Measurements from ENCODE around the gene CDK5RAP2. TPM values are rescaled to one million over a fixed set of nuclear protein-coding genes. Genes with fewer than 3 reads are reported as not detected.

The CDK5RAP2 gene
- total and polyA plus RNA-seq, 8 donors, result 14.8 to 37.1 (median 21.7) TPM

DNA sequence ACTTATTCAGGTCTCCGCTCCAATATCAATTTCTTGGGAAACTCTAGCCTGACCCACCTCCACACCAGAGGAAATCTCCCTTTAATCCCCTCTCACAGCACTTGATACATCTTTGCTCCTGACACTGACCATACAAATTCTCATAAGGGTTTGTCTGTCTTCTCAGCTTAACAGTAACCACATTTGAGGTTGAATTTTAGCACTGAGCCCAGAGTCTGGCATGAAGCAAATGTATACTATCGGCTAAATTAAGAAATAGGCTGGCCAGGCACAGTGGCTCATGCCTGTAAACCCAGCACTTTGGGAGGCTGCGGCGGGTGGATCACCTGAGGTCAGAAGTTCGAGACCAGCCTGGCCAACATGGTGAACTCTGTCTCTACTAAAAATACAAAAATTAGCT is 9.7 kb downstream of the CDK5RAP2 start:
- H3K9me3 ChIP-seq, result no peaks in the 10 kb centered on the region
- H3K4me3 ChIP-seq, result no peak overlapping the region
- H3K27me3 ChIP-seq, result no peaks in the 10 kb centered on the region
- TF ChIP-seq, protein P1, sequence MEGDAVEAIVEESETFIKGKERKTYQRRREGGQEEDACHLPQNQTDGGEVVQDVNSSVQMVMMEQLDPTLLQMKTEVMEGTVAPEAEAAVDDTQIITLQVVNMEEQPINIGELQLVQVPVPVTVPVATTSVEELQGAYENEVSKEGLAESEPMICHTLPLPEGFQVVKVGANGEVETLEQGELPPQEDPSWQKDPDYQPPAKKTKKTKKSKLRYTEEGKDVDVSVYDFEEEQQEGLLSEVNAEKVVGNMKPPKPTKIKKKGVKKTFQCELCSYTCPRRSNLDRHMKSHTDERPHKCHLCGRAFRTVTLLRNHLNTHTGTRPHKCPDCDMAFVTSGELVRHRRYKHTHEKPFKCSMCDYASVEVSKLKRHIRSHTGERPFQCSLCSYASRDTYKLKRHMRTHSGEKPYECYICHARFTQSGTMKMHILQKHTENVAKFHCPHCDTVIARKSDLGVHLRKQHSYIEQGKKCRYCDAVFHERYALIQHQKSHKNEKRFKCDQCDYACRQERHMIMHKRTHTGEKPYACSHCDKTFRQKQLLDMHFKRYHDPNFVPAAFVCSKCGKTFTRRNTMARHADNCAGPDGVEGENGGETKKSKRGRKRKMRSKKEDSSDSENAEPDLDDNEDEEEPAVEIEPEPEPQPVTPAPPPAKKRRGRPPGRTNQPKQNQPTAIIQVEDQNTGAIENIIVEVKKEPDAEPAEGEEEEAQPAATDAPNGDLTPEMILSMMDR (IDR thresholded peaks at IDR 0.05), result no peak
- peaks cover 0 to 38% (median 7%) of the 10 kb centered on the region in 3 donors for H3K36me3 ChIP-seq
- WGBS, 2 donors, result 96 to 98% methylated on average over 5 of the region's 5 CpGs
- intact Hi-C loops (cut with DNase I), result no loop called here
- DNase-seq (no peak), ATAC-seq (no peak), FAIRE-seq (no peak)
- H3K4me1 ChIP-seq, result peaks cover 8 to 11% (median 10%) of the 10 kb centered on the region in 3 donors
- H3K27ac ChIP-seq, result no peak overlapping the region

DNA sequence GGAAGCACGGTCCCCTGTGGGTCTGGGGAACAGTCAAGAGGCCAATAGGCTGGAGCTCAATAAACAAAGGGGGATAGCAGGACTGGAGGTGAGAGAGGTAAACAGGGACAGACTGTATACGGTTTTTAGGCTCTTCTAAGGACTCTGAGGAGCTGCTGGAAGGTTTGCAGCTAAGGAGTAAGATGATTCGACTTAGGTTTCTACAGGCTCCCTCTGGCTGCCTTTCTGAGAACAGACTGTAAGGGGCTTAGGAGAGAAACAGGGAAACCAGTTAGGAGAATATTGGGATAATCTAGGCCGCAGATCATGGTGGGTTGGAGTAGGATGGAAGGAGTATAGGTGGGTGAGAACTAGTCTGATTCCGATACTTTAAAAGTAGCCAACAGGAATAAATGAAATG is 10.4 kb downstream of the CDK5RAP2 start:
- ATAC-seq, result no peak
- Histone ChIP-seq H3K36me3 (peaks cover 0 to 39% (median 7%) of the 10 kb centered on the region in 3 donors), H3K9me3 (no peaks in the 10 kb centered on the region), H3K27me3 (no peaks in the 10 kb centered on the region), H3K4me1 (peaks cover 8 to 11% (median 10%) of the 10 kb centered on the region in 3 donors), H3K27ac (no peak overlapping the region), H3K4me3 (no peak overlapping the region)
- TF ChIP-seq, protein P1 (IDR thresholded peaks at IDR 0.05), result no peak
- intact Hi-C loops (cut with DNase I), result no loop called here
- FAIRE-seq, result no peak
- DNase-seq, result no peak
- 87 to 90% methylated on average over 5 of the region's 5 CpGs for WGBS, 2 donors

DNA sequence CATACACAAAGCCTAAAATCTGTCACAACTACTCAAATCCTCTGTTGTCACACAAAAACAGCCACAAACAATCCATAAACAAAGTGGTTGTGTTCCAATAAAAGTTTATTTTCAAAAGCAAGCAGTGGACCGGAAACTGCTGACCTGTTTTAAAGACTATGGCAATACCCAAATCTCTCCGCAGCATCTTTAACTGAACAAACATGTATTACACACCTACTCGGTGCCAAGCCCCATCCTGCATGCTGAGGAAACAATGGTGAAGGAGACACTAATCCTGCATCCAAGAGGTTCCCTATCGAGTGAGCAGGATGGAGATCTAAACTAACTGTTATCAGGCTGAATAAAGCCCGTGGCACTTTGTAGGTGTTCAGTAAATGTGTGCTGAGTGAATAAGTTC is 11.2 kb downstream of the CDK5RAP2 start:
- H3K4me3 ChIP-seq, result no peak overlapping the region
- H3K27ac ChIP-seq, result no peak overlapping the region
- FAIRE-seq (no peak), DNase-seq (no peak), ATAC-seq (no peak)
- H3K4me1 ChIP-seq, result peaks cover 8 to 11% (median 10%) of the 10 kb centered on the region in 3 donors
- H3K27me3 ChIP-seq, result no peaks in the 10 kb centered on the region
- WGBS, 2 donors, result 92 to 94% methylated on average over 5 of the region's 5 CpGs
- H3K9me3 ChIP-seq, result no peaks in the 10 kb centered on the region
- TF ChIP-seq, protein P1 (IDR thresholded peaks at IDR 0.05), result no peak
- intact Hi-C loops (cut with DNase I), result no loop called here
- H3K36me3 ChIP-seq, result peaks cover 0 to 39% (median 7%) of the 10 kb centered on the region in 3 donors

DNA sequence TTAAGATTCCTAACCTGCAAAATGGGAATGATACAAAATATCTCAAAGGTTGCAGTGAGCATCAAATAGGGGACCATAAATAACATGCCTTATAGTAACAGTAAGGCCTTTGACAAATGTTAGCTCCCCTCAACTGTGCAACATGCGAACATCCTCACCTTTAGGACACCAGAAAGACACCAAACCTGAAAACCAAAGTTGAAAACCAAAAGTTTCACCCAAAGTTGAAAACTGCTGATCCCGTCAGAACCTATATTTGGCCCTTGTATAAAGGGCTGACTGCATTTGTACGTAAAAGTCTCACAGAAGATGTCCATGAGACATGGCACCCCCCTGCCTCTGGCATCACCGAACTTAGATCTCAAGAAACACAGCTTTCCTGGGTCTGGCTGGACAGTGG is 12.1 kb downstream of the CDK5RAP2 start:
- no peak for DNase-seq
- Histone ChIP-seq H3K4me1 (peaks cover 8 to 11% (median 10%) of the 10 kb centered on the region in 3 donors), H3K27me3 (no peaks in the 10 kb centered on the region), H3K4me3 (no peak overlapping the region), H3K9me3 (no peaks in the 10 kb centered on the region), H3K27ac (no peak overlapping the region), H3K36me3 (peaks cover 0 to 39% (median 7%) of the 10 kb centered on the region in 3 donors)
- WGBS, 2 donors, result 95 to 99% methylated on average over 4 of the region's 4 CpGs
- TF ChIP-seq, protein P1 (IDR thresholded peaks at IDR 0.05), result no peak
- no peak for FAIRE-seq
- ATAC-seq, result no peak
- intact Hi-C loops (cut with DNase I), result no loop called here

DNA sequence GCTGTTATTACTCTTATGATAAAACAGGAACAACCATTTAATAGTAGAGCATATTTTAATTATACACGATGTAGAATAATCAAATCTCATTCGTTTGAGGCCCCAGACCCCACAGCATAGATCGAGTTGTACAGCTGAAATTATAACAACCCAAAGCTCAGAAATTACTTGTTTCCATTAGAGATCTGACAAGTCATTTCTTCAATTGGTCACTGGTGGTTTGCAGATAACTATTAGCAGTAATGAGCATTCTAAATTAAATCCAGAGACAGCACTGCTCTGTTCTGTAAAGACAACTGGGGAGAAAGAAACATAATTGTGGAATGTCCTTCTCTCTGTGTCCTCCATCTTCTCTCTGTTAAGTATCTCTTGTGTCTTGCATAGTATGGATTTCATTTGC is 12.9 kb downstream of the CDK5RAP2 start:
- WGBS, 2 donors, result 77 to 92% methylated on average over 3 of the region's 3 CpGs
- FAIRE-seq, result no peak
- Histone ChIP-seq H3K4me1 (peaks cover 5 to 11% (median 10%) of the 10 kb centered on the region in 3 donors), H3K27me3 (no peaks in the 10 kb centered on the region), H3K4me3 (no peak overlapping the region), H3K9me3 (no peaks in the 10 kb centered on the region), H3K36me3 (peaks cover 0 to 39% (median 7%) of the 10 kb centered on the region in 3 donors), H3K27ac (no peak overlapping the region)
- no peak for ATAC-seq
- intact Hi-C loops (cut with DNase I), result no loop called here
- DNase-seq, result no peak
- TF ChIP-seq, protein P1 (IDR thresholded peaks at IDR 0.05), result no peak
